C4-2B (cell line): ENCODE data around the gene KIR3DL1.
"Not testable (repeated sequence)": the region's sequence is repeated elsewhere in the genome, so short reads cannot be mapped to it uniquely, and the experiment has no call there.

ENCODE experiments used
- H3K27ac ChIP-seq: fragments of 450-650 bp; 2 replicates; pipeline ENCODE4 v1.5.1; 2017
- CTCF ChIP-seq: fragments of 450-650 bp; conservative IDR thresholded peaks from 2 replicates; pipeline ENCODE4 v1.5.1; 2017; ENCODE audit warnings: mild to moderate bottlenecking
- ZFX ChIP-seq: fragments of 450-650 bp; IDR thresholded peaks from 2 replicates; pipeline ENCODE4 v1.6.1; 2017

KIR3DL1 gene

GRCh38 chr19:54817670-54818536, 1.6 kb downstream of the KIR3DL1 start:
- H3K27ac ChIP-seq = no peak overlapping the region
- no peak for TF ChIP-seq ZFX
- no peak for TF ChIP-seq CTCF

GRCh38 chr19:54824416-54824815, 8.1 kb downstream of the KIR3DL1 start:
- not testable (repeated sequence) for H3K27ac ChIP-seq

GRCh38 chr19:54825326-54825725, 9.1 kb downstream of the KIR3DL1 start:
- not testable (repeated sequence) for H3K27ac ChIP-seq

- not testable (repeated sequence) for H3K27ac ChIP-seq
These were observed 11.8 kb downstream of the KIR3DL1 start for GRCh38 chr19:54828064-54828463.

- H3K27ac ChIP-seq = not testable (repeated sequence)
These were observed 16.2 kb downstream of the KIR3DL1 start, which contains the start of gene KIR2DS4 for GRCh38 chr19:54832496-54832895. KIR2DS4 (plus strand) TSS chr19:54832676.

GRCh38 chr19:54835126-54835525, 18.9 kb downstream of the KIR3DL1 start:
- H3K27ac ChIP-seq = not testable (repeated sequence)

- H3K27ac ChIP-seq = not testable (repeated sequence)
These were observed 21.3 kb downstream of the KIR3DL1 start for GRCh38 chr19:54837522-54837921.

GRCh38 chr19:54843171-54843570, 26.9 kb downstream of the KIR3DL1 start:
- not testable (repeated sequence) for H3K27ac ChIP-seq

- H3K27ac ChIP-seq = not testable (repeated sequence)
These were observed 33.9 kb downstream of the KIR3DL1 start, which contains the start of gene KIR3DL2 for GRCh38 chr19:54850061-54850640. KIR3DL2 (plus strand) TSS chr19:54850443; CDS start chr19:54850476, 33 bp downstream.

GRCh38 chr19:54850930-54851329, 34.7 kb downstream of the KIR3DL1 start:
- H3K27ac ChIP-seq = no peak overlapping the region
- TF ChIP-seq CTCF (no peak), ZFX (no peak)

GRCh38 chr19:54851353-54851752, 35.1 kb downstream of the KIR3DL1 start:
- no peak overlapping the region for H3K27ac ChIP-seq
- TF ChIP-seq CTCF (no peak), ZFX (no peak)

- not testable (repeated sequence) for H3K27ac ChIP-seq
These were observed 39.0 kb downstream of the KIR3DL1 start for GRCh38 chr19:54855241-54855640.

- H3K27ac ChIP-seq = not testable (repeated sequence)
These were observed 42.2 kb downstream of the KIR3DL1 start for GRCh38 chr19:54858476-54858875.

GRCh38 chr19:54859421-54859820, 43.2 kb downstream of the KIR3DL1 start:
- H3K27ac ChIP-seq = not testable (repeated sequence)

- not testable (repeated sequence) for H3K27ac ChIP-seq
These were observed 47.2 kb downstream of the KIR3DL1 start for GRCh38 chr19:54863459-54863858.
